HEK293 (cell line): ENCODE measurements around the gene SOS2.

ENCODE experiments used
- CTCF ChIA-PET: fragments of 350-600 bp; formaldehyde crosslinking; extraction: SDS; loops from one replicate; lab custom pipeline; 2021; ENCODE audit warnings: antibody characterized with exemption; lab: Yijun Ruan, JAX
- POLR2A ChIA-PET: fragments of 300-600 bp; formaldehyde crosslinking; extraction: SDS; loops from one replicate; lab custom pipeline; 2020; ENCODE audit warnings: antibody characterized with exemption, inconsistent platforms; lab: Yijun Ruan, JAX
- H3K27ac ChIP-seq: fragments of 200-500 bp; sonication (Bioruptor generic); 2 replicates; pipeline ENCODE4 v1.5.1; 2014; ENCODE audit warnings: low read depth, low read length, control low read depth, inconsistent platforms; ENCODE audit errors: extremely low read depth
- H3K36me3 ChIP-seq, 2 experiments: fragments of 200-500 bp in 1 of 2; sonication (Bioruptor generic) in 1 of 2; 1 replicate in 1 of 2; 2 replicates in 1 of 2; pipeline ENCODE4 v1.5.1; 2014 to 2017; ENCODE audit warnings: inconsistent platforms in 2 of 2, low read length in 2 of 2; ENCODE audit not compliant: control insufficient read depth in 2 of 2, insufficient read depth in 1 of 2
- H3K4me1 ChIP-seq: fragments of 200-500 bp; sonication (Bioruptor generic); 2 replicates; pipeline ENCODE4 v1.5.1; 2014; ENCODE audit warnings: mild to moderate bottlenecking, low read length, inconsistent platforms; ENCODE audit not compliant: control insufficient read depth, insufficient read depth
- H3K4me3 ChIP-seq: 2 replicates; pipeline ENCODE4 v1.5.1; 2011; ENCODE audit warnings: low read depth, mild to moderate bottlenecking, control low read depth, low read length, moderate library complexity
- H3K9me3 ChIP-seq: fragments of 200-500 bp; sonication (Bioruptor generic); 2 replicates; pipeline ENCODE4 v1.5.1; 2014; ENCODE audit warnings: low read depth, low read length, inconsistent platforms; ENCODE audit not compliant: control insufficient read depth, insufficient read depth
- FEZF1 ChIP-seq: fragments of 450-650 bp; formaldehyde crosslinking; IDR thresholded peaks from 2 replicates; pipeline ENCODE4 v1.5.1; 2016; ENCODE audit warnings: missing biosample characterization, missing genetic modification characterization
- HOXC10 ChIP-seq: sonication (generic); formaldehyde crosslinking; IDR thresholded peaks from 2 replicates; pipeline ENCODE4 v1.8.1; 2023; ENCODE audit warnings: mild to moderate bottlenecking, missing genetic modification reagents
- OVOL3 ChIP-seq: fragments of 450-650 bp; formaldehyde crosslinking; IDR thresholded peaks from 2 replicates; pipeline ENCODE4 v1.5.1; 2016; ENCODE audit warnings: missing biosample characterization, missing genetic modification characterization
- REPIN1 ChIP-seq: fragments of 450-650 bp; formaldehyde crosslinking; IDR thresholded peaks from 2 replicates; pipeline ENCODE4 v1.5.1; 2017; ENCODE audit warnings: missing biosample characterization, missing genetic modification characterization, low read depth
- TRIM28 ChIP-seq: IDR thresholded peaks from 2 replicates; pipeline ENCODE4 v1.6.1; 2011; ENCODE audit warnings: low read length, control low read depth, borderline replicate concordance
- YY1 ChIP-seq: fragments of 450-650 bp; formaldehyde crosslinking; IDR thresholded peaks from 2 replicates; pipeline ENCODE4 v1.5.1; 2018; ENCODE audit warnings: missing biosample characterization, missing genetic modification characterization
- ZBTB7A ChIP-seq: fragments of 450-650 bp; formaldehyde crosslinking; IDR thresholded peaks from 2 replicates; pipeline ENCODE4 v1.5.1; 2016; ENCODE audit warnings: low read depth, missing biosample characterization, missing genetic modification characterization
- ZNF133 ChIP-seq: fragments of 450-650 bp; formaldehyde crosslinking; IDR thresholded peaks from 2 replicates; pipeline ENCODE4 v1.5.1; 2016; ENCODE audit warnings: missing biosample characterization, missing genetic modification characterization
- ZNF174 ChIP-seq: fragments of 450-650 bp; formaldehyde crosslinking; IDR thresholded peaks from 2 replicates; pipeline ENCODE4 v1.5.0; 2017; ENCODE audit warnings: missing biosample characterization, mild to moderate bottlenecking, missing genetic modification characterization
- ZNF19 ChIP-seq: fragments of 450-650 bp; formaldehyde crosslinking; IDR thresholded peaks from 2 replicates; pipeline ENCODE4; 2016; ENCODE audit warnings: missing biosample characterization, missing genetic modification characterization, low read depth
- ZNF37A ChIP-seq: fragments of 450-650 bp; IDR thresholded peaks from 2 replicates; pipeline ENCODE4 v1.5.1; 2018; ENCODE audit warnings: missing biosample characterization, missing genetic modification characterization
- ZNF510 ChIP-seq: fragments of 450-650 bp; formaldehyde crosslinking; IDR thresholded peaks from 2 replicates; pipeline ENCODE4 v1.5.1; 2018; ENCODE audit warnings: mild to moderate bottlenecking, missing genetic modification characterization, missing biosample characterization; ENCODE audit not compliant: insufficient replicate concordance
- ZNF558 ChIP-seq: fragments of 450-650 bp; formaldehyde crosslinking; IDR thresholded peaks from 2 replicates; pipeline ENCODE4 v1.5.1; 2016; ENCODE audit warnings: missing biosample characterization, missing genetic modification characterization
- ZNF624 ChIP-seq: fragments of 450-650 bp; formaldehyde crosslinking; IDR thresholded peaks from 2 replicates; pipeline ENCODE4 v1.5.1; 2017; ENCODE audit warnings: missing biosample characterization, missing genetic modification characterization
- ZNF843 ChIP-seq: fragments of 450-650 bp; formaldehyde crosslinking; IDR thresholded peaks from 2 replicates; pipeline ENCODE4 v1.5.1; 2016; ENCODE audit warnings: missing biosample characterization, missing genetic modification characterization
- ZSCAN23 ChIP-seq: fragments of 450-650 bp; formaldehyde crosslinking; IDR thresholded peaks from 2 replicates; pipeline ENCODE4 v1.5.1; 2016; ENCODE audit warnings: missing biosample characterization, missing genetic modification characterization
- TF ChIP-seq, protein P1 (sequence below): fragments of 450-650 bp; formaldehyde crosslinking; IDR thresholded peaks from 2 replicates; pipeline ENCODE4 v1.5.1; 2016; ENCODE audit warnings: missing biosample characterization, missing genetic modification characterization
- TF ChIP-seq, protein P2 (sequence below): fragments of 450-650 bp; formaldehyde crosslinking; IDR thresholded peaks from 2 replicates; pipeline ENCODE4 v1.5.1; 2016; ENCODE audit warnings: missing biosample characterization, missing genetic modification characterization
- TF ChIP-seq, protein P3 (sequence below): fragments of 450-650 bp; formaldehyde crosslinking; IDR thresholded peaks from 2 replicates; pipeline ENCODE4 v1.5.1; 2016; ENCODE audit warnings: missing biosample characterization, missing genetic modification characterization
- TF ChIP-seq, protein P4 (sequence below): fragments of 450-650 bp; formaldehyde crosslinking; IDR thresholded peaks from 2 replicates; pipeline ENCODE4 v1.5.1; 2017; ENCODE audit warnings: missing biosample characterization, missing genetic modification characterization

Gene SOS2

DNA sequence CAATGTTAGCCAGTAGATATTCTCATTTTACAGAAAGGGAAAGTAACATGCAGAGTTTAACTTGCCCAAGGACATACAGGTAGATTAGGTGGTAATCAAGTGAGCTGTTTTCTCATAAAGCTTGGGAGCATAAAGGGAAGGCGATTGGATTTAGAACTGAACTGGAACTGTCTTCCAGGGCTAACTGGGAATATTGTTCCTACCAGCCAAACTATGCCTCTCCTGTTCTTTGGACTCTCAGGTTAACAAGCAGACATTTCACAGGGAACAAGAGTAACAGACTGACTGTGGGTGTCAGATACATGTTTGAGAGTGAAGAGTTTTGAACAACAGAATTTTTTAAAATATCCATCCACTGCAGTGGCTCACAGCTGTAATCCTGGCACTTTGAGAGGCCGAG is 130.6 kb downstream of the SOS2 start (continued):
- TF ChIP-seq TRIM28 (no peak), OVOL3 (tag by site-specific recombination) (no peak), ZNF558 (tag by site-specific recombination) (no peak), ZNF174 (no peak)
- TF ChIP-seq, protein P1, sequence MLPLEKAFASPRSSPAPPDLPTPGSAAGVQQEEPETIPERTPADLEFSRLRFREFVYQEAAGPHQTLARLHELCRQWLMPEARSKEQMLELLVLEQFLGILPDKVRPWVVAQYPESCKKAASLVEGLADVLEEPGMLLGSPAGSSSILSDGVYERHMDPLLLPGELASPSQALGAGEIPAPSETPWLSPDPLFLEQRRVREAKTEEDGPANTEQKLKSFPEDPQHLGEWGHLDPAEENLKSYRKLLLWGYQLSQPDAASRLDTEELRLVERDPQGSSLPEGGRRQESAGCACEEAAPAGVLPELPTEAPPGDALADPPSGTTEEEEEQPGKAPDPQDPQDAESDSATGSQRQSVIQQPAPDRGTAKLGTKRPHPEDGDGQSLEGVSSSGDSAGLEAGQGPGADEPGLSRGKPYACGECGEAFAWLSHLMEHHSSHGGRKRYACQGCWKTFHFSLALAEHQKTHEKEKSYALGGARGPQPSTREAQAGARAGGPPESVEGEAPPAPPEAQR = no peak

DNA sequence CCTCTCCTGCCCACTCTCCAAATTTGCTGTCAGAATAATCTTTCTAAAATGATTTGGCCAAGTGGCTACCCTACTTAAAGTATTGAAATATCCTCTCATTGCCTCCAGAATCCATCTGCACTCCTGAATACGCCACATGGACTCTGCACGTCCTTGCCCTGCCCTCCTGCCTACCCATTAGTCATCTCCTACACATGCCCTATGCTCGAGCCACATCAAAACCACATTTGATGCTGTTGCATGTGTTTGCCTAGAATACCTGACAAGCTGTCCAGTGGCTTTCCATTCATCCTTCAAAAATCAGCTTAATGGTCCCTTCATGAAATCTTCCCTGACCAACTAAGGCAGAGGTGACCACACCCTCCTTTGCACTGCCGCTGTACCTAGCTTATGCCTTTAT is 132.0 kb downstream of the SOS2 start:
- H3K36me3 ChIP-seq = peaks cover 0 to 10% of the 10 kb centered on the region in 2 experiments; a peak in 1 of 3 replicates
- TF ChIP-seq ZBTB7A (tag by site-specific recombination) (no peak), ZNF19 (tag by site-specific recombination) (no peak), ZNF510 (tag by site-specific recombination) (no peak), FEZF1 (tag by site-specific recombination) (no peak), ZNF37A (tag by site-specific recombination) (no peak), REPIN1 (tag by site-specific recombination) (no peak), ZNF843 (tag by site-specific recombination) (no peak), HOXC10 (CRISPR knock-in tag) (no peak), ZSCAN23 (tag by site-specific recombination) (no peak), YY1 (tag by site-specific recombination) (no peak), ZNF624 (no peak), ZNF133 (no peak)
- TF ChIP-seq, protein P2, sequence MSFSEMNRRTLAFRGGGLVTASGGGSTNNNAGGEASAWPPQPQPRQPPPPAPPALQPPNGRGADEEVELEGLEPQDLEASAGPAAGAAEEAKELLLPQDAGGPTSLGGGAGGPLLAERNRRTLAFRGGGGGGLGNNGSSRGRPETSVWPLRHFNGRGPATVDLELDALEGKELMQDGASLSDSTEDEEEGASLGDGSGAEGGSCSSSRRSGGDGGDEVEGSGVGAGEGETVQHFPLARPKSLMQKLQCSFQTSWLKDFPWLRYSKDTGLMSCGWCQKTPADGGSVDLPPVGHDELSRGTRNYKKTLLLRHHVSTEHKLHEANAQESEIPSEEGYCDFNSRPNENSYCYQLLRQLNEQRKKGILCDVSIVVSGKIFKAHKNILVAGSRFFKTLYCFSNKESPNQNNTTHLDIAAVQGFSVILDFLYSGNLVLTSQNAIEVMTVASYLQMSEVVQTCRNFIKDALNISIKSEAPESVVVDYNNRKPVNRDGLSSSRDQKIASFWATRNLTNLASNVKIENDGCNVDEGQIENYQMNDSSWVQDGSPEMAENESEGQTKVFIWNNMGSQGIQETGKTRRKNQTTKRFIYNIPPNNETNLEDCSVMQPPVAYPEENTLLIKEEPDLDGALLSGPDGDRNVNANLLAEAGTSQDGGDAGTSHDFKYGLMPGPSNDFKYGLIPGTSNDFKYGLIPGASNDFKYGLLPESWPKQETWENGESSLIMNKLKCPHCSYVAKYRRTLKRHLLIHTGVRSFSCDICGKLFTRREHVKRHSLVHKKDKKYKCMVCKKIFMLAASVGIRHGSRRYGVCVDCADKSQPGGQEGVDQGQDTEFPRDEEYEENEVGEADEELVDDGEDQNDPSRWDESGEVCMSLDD (tag by site-specific recombination) = no peak
- TF ChIP-seq, protein P3, sequence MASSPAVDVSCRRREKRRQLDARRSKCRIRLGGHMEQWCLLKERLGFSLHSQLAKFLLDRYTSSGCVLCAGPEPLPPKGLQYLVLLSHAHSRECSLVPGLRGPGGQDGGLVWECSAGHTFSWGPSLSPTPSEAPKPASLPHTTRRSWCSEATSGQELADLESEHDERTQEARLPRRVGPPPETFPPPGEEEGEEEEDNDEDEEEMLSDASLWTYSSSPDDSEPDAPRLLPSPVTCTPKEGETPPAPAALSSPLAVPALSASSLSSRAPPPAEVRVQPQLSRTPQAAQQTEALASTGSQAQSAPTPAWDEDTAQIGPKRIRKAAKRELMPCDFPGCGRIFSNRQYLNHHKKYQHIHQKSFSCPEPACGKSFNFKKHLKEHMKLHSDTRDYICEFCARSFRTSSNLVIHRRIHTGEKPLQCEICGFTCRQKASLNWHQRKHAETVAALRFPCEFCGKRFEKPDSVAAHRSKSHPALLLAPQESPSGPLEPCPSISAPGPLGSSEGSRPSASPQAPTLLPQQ (tag by site-specific recombination) = no peak
- TF ChIP-seq, protein P4, sequence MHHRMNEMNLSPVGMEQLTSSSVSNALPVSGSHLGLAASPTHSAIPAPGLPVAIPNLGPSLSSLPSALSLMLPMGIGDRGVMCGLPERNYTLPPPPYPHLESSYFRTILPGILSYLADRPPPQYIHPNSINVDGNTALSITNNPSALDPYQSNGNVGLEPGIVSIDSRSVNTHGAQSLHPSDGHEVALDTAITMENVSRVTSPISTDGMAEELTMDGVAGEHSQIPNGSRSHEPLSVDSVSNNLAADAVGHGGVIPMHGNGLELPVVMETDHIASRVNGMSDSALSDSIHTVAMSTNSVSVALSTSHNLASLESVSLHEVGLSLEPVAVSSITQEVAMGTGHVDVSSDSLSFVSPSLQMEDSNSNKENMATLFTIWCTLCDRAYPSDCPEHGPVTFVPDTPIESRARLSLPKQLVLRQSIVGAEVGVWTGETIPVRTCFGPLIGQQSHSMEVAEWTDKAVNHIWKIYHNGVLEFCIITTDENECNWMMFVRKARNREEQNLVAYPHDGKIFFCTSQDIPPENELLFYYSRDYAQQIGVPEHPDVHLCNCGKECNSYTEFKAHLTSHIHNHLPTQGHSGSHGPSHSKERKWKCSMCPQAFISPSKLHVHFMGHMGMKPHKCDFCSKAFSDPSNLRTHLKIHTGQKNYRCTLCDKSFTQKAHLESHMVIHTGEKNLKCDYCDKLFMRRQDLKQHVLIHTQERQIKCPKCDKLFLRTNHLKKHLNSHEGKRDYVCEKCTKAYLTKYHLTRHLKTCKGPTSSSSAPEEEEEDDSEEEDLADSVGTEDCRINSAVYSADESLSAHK (tag by site-specific recombination) = no peak
- TF ChIP-seq, all 188 proteins: peak for 0
- Histone ChIP-seq H3K27ac (no peak overlapping the region), H3K4me3 (no peak overlapping the region), H3K9me3 (no peaks in the 10 kb centered on the region), H3K4me1 (no peaks in the 10 kb centered on the region)
- POLR2A ChIA-PET = no interaction called here
- CTCF ChIA-PET = interaction anchor here (7.4 kb wide), 1 partner anchor 235 kb away, joined by 70 read pairs; no protein-coding TSS in a partner anchor
